Measurements from ENCODE around the gene TP53I13.

TP53I13 gene

DNA sequence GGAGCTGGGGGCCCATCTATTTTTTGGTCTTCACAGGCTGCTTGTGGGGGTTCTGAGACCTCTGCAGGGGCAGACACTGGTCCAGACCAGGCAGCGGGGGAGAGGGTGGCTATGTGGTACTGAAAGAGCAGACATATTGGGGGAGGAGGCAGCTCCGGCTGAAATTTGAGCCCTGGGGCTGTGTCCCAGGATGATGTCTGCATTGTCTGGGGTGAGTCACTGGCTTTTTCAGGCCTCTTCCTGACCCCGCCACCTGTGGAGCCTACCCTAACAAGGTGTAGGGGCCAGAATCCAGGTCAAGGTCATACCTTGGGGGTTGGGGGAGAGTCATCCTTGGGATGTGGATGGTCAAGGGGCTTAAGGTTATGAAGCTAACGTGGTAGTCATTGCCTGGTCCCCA, 51.8 kb downstream of the TP53I13 start:
- H3K27me3 ChIP-seq (ENCODE audit: insufficient read depth, low read length): peaks cover 9% of the 10 kb centered on the region; the same call in 1 of the 2 replicates
- no peaks in the 10 kb centered on the region for H3F3A ChIP-seq (ENCODE audit: insufficient read depth, low read length)
- TF ChIP-seq, protein P1, sequence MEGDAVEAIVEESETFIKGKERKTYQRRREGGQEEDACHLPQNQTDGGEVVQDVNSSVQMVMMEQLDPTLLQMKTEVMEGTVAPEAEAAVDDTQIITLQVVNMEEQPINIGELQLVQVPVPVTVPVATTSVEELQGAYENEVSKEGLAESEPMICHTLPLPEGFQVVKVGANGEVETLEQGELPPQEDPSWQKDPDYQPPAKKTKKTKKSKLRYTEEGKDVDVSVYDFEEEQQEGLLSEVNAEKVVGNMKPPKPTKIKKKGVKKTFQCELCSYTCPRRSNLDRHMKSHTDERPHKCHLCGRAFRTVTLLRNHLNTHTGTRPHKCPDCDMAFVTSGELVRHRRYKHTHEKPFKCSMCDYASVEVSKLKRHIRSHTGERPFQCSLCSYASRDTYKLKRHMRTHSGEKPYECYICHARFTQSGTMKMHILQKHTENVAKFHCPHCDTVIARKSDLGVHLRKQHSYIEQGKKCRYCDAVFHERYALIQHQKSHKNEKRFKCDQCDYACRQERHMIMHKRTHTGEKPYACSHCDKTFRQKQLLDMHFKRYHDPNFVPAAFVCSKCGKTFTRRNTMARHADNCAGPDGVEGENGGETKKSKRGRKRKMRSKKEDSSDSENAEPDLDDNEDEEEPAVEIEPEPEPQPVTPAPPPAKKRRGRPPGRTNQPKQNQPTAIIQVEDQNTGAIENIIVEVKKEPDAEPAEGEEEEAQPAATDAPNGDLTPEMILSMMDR (IDR thresholded peaks at IDR 0.05; ENCODE audit: low read length): no peak
- TF ChIP-seq EZH2 (IDR thresholded peaks at IDR 0.05; ENCODE audit: borderline replicate concordance, low read length): no peak
- H3K36me3 ChIP-seq (ENCODE audit: insufficient read depth, low read length): 0 out of 2 replicates have a peak, but pooled peaks cover under 1% of the 10 kb centered on the region
- no peaks in the 10 kb centered on the region for H3K9me2 ChIP-seq (ENCODE audit: low read depth, low read length)
- no peak overlapping the region for H2AFZ ChIP-seq (ENCODE audit: low read length)
- no peak overlapping the region for H3K4me2 ChIP-seq (ENCODE audit: low read length)
- H3K79me2 ChIP-seq (ENCODE audit: insufficient read depth, low read length): no peaks in the 10 kb centered on the region
- no peak overlapping the region for H3K4me3 ChIP-seq (ENCODE audit: low read depth, low read length, poor library complexity, severe bottlenecking)
- no peaks in the 10 kb centered on the region for H3K9me3 ChIP-seq (ENCODE audit: low read length)
- H3K9ac ChIP-seq (ENCODE audit: low read length): no peak overlapping the region
- peaks cover 48% of the 10 kb centered on the region for H3K4me1 ChIP-seq (ENCODE audit: insufficient read depth, low read length, severe bottlenecking)
- H3K27ac ChIP-seq (ENCODE audit: low read depth, low read length, poor library complexity, severe bottlenecking): no peak overlapping the region
- no peaks in the 10 kb centered on the region for H4K20me1 ChIP-seq (ENCODE audit: insufficient read depth, low read length)

DNA sequence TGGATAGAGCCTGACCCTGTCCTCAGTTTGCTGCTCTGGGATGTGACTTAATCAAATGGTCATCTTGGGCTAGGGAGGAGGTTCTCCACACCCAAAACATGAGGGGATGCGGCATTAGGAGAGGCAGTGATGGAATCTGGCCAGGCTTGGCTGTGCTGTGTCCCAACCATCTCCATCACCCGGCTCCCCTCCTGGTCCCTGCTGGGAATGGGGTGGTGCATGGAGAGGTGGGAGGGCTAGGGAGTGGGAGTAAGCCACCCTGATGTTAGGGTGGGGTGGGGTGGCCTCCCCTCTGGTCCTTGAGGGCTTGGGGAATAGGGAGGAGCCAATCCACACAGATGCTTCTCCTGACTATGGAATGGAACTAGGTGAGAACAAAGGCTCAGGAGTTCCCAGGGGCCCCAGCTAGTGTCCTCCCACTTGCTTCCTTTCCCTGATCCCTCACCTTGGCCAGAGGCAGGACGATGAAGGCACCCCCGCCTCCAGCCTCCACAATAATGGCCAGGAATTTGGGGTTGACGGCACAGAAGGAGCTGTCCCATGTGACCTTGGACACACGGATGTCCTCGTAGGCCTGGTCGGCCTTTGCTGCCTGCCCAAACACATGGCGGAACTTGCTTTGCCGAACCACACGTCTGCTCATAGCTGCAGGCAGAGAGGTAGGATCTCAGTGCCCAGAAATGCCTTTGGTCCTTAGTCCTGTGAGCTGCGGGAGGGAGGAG, 52.4 kb downstream of the TP53I13 start:
- Histone ChIP-seq H3K4me3 (ENCODE audit: low read depth, low read length, poor library complexity, severe bottlenecking) (no peak overlapping the region), H3K9me2 (ENCODE audit: low read depth, low read length) (no peaks in the 10 kb centered on the region), H3K79me2 (ENCODE audit: insufficient read depth, low read length) (no peaks in the 10 kb centered on the region), H3K9ac (ENCODE audit: low read length) (no peak overlapping the region), H3F3A (ENCODE audit: insufficient read depth, low read length) (no peaks in the 10 kb centered on the region), H3K27me3 (ENCODE audit: insufficient read depth, low read length) (peaks cover 9% of the 10 kb centered on the region; the same call in 1 of the 2 replicates), H3K4me2 (ENCODE audit: low read length) (no peak overlapping the region), H3K4me1 (ENCODE audit: insufficient read depth, low read length, severe bottlenecking) (peaks cover 42% of the 10 kb centered on the region), H2AFZ (ENCODE audit: low read length) (no peak overlapping the region), H3K36me3 (ENCODE audit: insufficient read depth, low read length) (peaks cover 7% of the 10 kb centered on the region), H3K27ac (ENCODE audit: low read depth, low read length, poor library complexity, severe bottlenecking) (no peak overlapping the region), H3K9me3 (ENCODE audit: low read length) (no peaks in the 10 kb centered on the region), H4K20me1 (ENCODE audit: insufficient read depth, low read length) (no peaks in the 10 kb centered on the region)
- no peak for TF ChIP-seq EZH2 (IDR thresholded peaks at IDR 0.05; ENCODE audit: borderline replicate concordance, low read length)
- TF ChIP-seq, protein P1 (IDR thresholded peaks at IDR 0.05; ENCODE audit: low read length): no peak

DNA sequence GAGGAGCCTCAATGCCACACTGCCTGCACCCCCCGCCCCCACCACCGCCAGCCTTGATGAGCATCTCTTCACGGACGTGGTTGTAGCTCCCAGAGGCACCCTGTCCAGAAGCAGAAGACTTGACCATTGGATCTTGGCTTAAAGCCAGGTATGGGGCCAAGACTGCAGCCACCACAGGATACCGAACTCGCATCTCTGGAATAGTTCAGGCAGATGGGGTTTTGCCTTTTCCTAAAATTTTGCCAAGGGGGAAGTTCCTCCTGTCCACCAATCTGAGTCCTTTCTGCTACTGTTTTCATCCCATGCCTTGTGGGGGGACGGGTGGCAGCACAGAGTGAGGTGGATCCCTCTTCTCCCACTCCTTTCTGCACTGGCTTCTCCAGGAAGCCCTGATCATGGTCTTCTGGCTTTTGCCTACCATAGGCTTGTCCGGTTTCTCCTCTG, 53.3 kb downstream of the TP53I13 start:
- peaks cover 11% of the 10 kb centered on the region for H3K36me3 ChIP-seq (ENCODE audit: insufficient read depth, low read length)
- peak overlapping the region; percentile 94 for H3K4me2 ChIP-seq (ENCODE audit: low read length)
- no peak overlapping the region for H3K27ac ChIP-seq (ENCODE audit: low read depth, low read length, poor library complexity, severe bottlenecking)
- TF ChIP-seq EZH2 (IDR thresholded peaks at IDR 0.05; ENCODE audit: borderline replicate concordance, low read length): no peak
- TF ChIP-seq, protein P1 (IDR thresholded peaks at IDR 0.05; ENCODE audit: low read length): no peak
- no peak overlapping the region for H2AFZ ChIP-seq (ENCODE audit: low read length)
- H3K79me2 ChIP-seq (ENCODE audit: insufficient read depth, low read length): no peaks in the 10 kb centered on the region
- no peaks in the 10 kb centered on the region for H3K9me2 ChIP-seq (ENCODE audit: low read depth, low read length)
- H3F3A ChIP-seq (ENCODE audit: insufficient read depth, low read length): no peaks in the 10 kb centered on the region
- no peaks in the 10 kb centered on the region for H3K9me3 ChIP-seq (ENCODE audit: low read length)
- peaks cover 34% of the 10 kb centered on the region for H3K4me1 ChIP-seq (ENCODE audit: insufficient read depth, low read length, severe bottlenecking)
- H4K20me1 ChIP-seq (ENCODE audit: insufficient read depth, low read length): no peaks in the 10 kb centered on the region
- H3K27me3 ChIP-seq (ENCODE audit: insufficient read depth, low read length): peaks cover 5% of the 10 kb centered on the region; the same call in 1 of the 2 replicates
- H3K4me3 ChIP-seq (ENCODE audit: low read depth, low read length, poor library complexity, severe bottlenecking): peak overlapping the region; percentile 71
- H3K9ac ChIP-seq (ENCODE audit: low read length): peak overlapping the region; percentile 64; the same call in 1 of the 2 replicates

All from OCI-LY1 (cell line).